Prostate gland (tissue), 2 donors: Measurements from ENCODE around the gene CABLES1.

ENCODE experiments used
- POLR2A ChIP-seq: fragments of 450-650 bp; IDR thresholded peaks from one replicate; pipeline ENCODE4 v1.6.1; 2016; ENCODE audit warnings: antibody characterized with exemption, mild to moderate bottlenecking
- TF ChIP-seq, protein P1 (sequence below), 4 experiments: fragments of 200-600 bp in 2 of 4; fragments of 450-650 bp in 2 of 4; sonication (generic) in 2 of 4; IDR thresholded peaks; 1 replicate in 3 of 4; 2 replicates in 1 of 4; pipeline ENCODE4 v1.5.1; 2016 to 2019; ENCODE audit warnings: antibody characterized with exemption in 4 of 4, mild to moderate bottlenecking in 2 of 4, moderate library complexity in 2 of 4

DNA sequence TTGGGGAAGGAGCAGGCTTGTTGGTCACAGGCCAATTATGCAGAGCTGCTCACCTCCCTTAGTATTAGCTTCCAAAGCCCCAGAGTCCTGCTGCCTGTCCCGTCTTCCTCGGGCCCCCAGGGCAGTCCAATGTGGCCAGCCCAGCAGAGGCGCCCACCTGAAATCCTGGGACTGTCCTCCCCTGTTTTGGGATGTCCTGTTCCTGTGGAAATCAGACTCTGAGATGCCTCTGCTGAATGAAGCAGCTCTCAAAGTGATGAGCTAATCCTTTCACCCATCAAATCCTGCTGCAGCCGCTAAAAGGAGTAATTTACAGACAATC, 105.3 kb downstream of the CABLES1 start:
- no peak for TF ChIP-seq POLR2A
- TF ChIP-seq, protein P1, sequence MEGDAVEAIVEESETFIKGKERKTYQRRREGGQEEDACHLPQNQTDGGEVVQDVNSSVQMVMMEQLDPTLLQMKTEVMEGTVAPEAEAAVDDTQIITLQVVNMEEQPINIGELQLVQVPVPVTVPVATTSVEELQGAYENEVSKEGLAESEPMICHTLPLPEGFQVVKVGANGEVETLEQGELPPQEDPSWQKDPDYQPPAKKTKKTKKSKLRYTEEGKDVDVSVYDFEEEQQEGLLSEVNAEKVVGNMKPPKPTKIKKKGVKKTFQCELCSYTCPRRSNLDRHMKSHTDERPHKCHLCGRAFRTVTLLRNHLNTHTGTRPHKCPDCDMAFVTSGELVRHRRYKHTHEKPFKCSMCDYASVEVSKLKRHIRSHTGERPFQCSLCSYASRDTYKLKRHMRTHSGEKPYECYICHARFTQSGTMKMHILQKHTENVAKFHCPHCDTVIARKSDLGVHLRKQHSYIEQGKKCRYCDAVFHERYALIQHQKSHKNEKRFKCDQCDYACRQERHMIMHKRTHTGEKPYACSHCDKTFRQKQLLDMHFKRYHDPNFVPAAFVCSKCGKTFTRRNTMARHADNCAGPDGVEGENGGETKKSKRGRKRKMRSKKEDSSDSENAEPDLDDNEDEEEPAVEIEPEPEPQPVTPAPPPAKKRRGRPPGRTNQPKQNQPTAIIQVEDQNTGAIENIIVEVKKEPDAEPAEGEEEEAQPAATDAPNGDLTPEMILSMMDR (IDR thresholded peaks at IDR 0.05): no peak
